ENCODE data around the gene TSPAN5.

TSPAN5 gene

DNA sequence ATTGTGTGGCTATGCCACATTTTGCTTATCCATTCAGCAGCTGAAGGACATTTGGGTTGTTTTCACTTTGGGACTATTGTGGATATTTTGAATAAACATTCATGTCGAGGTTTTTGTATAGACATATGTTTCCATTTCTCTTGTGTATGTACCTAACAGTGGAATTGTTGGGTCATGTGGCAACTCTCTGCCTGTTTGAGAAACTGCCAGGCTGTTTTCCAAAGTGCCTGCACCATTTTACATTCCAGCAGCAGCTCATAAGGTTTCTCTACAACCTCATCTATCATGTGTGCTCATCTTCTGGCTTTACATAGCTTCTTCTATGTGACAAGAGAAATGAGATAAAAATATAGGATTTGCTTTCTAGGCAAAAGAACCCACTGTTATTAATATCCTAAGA is 29.5 kb upstream of the TSPAN5 start (continued):
- TF ChIP-seq ZNF639 (tag by site-specific recombination; IDR thresholded peaks at IDR 0.05), result no peak
- TF ChIP-seq ZFP37 (tag by site-specific recombination; IDR thresholded peaks at IDR 0.05), result no peak
- TF ChIP-seq KLF1 (tag by site-specific recombination; IDR thresholded peaks at IDR 0.05), result no peak
- TF ChIP-seq BCL11A (tag by site-specific recombination; IDR thresholded peaks at IDR 0.05; ENCODE audit: low read depth), result no peak
- no peak for TF ChIP-seq ZNF391 (tag by site-specific recombination; IDR thresholded peaks at IDR 0.05; ENCODE audit: borderline replicate concordance, low read depth)

DNA sequence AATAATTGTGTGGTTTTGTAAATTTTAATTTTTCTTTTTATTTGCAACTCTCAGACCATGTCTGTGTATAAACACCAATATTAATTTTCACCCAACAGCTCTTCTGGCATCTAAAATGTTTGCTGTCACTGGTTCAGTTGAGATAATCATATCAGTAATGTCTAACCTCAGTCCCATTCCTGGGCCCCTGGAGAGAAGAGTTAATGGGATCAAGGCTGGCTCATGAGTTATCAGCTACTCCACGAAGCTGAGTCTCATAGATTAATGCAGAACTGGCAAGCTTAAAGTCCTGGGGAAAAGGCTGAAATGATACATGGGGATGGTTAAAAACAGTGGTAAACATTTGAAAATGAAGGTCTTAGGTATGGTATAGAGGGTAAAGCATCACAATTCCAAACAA is 28.4 kb upstream of the TSPAN5 start:
- Histone ChIP-seq H3K27ac (ENCODE audit: extremely low read depth, low read depth, low read length) (no peak overlapping the region), H3K36me3 (ENCODE audit: control insufficient read depth in 2 of 2, insufficient read depth in 1 of 2, low read length in 2 of 2) (no peaks in the 10 kb centered on the region), H3K9me3 (ENCODE audit: control insufficient read depth, insufficient read depth, low read depth, low read length) (no peaks in the 10 kb centered on the region), H3K4me3 (ENCODE audit: low read depth, low read length) (no peak overlapping the region), H3K4me1 (ENCODE audit: control insufficient read depth, insufficient read depth, low read length) (no peaks in the 10 kb centered on the region)
- CTCF ChIA-PET, result interaction anchor here (0.6 kb wide), 1 partner anchor 219 kb away, joined by 3 read pairs; no protein-coding TSS in a partner anchor
- POLR2A ChIA-PET, result no interaction called here
- no peak for TF ChIP-seq MYNN (tag by site-specific recombination; IDR thresholded peaks at IDR 0.05; ENCODE audit: borderline replicate concordance)
- TF ChIP-seq KLF7 (tag by site-specific recombination; IDR thresholded peaks at IDR 0.05; ENCODE audit: borderline replicate concordance), result no peak
- no peak for TF ChIP-seq ZNF423 (tag by site-specific recombination; IDR thresholded peaks at IDR 0.05)
- no peak for TF ChIP-seq BCL6B (tag by site-specific recombination; IDR thresholded peaks at IDR 0.05)
- no peak for TF ChIP-seq ZNF391 (tag by site-specific recombination; IDR thresholded peaks at IDR 0.05; ENCODE audit: borderline replicate concordance, low read depth)
- no peak for TF ChIP-seq ZNF843 (tag by site-specific recombination; IDR thresholded peaks at IDR 0.05)
- TF ChIP-seq ZNF777 (tag by site-specific recombination; IDR thresholded peaks at IDR 0.05; ENCODE audit: borderline replicate concordance), result no peak

GRCh38 chr4:98686043-98686707 is 27.8 kb upstream of the TSPAN5 start:
- CTCF ChIA-PET, result no interaction called here
- Histone ChIP-seq H3K27ac (ENCODE audit: extremely low read depth, low read depth, low read length) (no peak overlapping the region), H3K36me3 (ENCODE audit: control insufficient read depth in 2 of 2, insufficient read depth in 1 of 2, low read length in 2 of 2) (no peaks in the 10 kb centered on the region), H3K4me1 (ENCODE audit: control insufficient read depth, insufficient read depth, low read length) (no peaks in the 10 kb centered on the region), H3K9me3 (ENCODE audit: control insufficient read depth, insufficient read depth, low read depth, low read length) (no peaks in the 10 kb centered on the region), H3K4me3 (ENCODE audit: low read depth, low read length) (no peak overlapping the region)
- no peak for TF ChIP-seq ZNF184 (tag by site-specific recombination; IDR thresholded peaks at IDR 0.05)
- TF ChIP-seq, protein P1, sequence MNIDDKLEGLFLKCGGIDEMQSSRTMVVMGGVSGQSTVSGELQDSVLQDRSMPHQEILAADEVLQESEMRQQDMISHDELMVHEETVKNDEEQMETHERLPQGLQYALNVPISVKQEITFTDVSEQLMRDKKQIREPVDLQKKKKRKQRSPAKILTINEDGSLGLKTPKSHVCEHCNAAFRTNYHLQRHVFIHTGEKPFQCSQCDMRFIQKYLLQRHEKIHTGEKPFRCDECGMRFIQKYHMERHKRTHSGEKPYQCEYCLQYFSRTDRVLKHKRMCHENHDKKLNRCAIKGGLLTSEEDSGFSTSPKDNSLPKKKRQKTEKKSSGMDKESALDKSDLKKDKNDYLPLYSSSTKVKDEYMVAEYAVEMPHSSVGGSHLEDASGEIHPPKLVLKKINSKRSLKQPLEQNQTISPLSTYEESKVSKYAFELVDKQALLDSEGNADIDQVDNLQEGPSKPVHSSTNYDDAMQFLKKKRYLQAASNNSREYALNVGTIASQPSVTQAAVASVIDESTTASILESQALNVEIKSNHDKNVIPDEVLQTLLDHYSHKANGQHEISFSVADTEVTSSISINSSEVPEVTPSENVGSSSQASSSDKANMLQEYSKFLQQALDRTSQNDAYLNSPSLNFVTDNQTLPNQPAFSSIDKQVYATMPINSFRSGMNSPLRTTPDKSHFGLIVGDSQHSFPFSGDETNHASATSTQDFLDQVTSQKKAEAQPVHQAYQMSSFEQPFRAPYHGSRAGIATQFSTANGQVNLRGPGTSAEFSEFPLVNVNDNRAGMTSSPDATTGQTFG (tag by site-specific recombination; IDR thresholded peaks at IDR 0.05; ENCODE audit: borderline replicate concordance), result no peak
- TF ChIP-seq ZNF157 (tag by site-specific recombination; IDR thresholded peaks at IDR 0.05), result no peak
- no peak for TF ChIP-seq TCF7L2 (IDR thresholded peaks at IDR 0.05; ENCODE audit: borderline replicate concordance, low read depth, low read length)
- no peak for TF ChIP-seq HIC1 (tag by site-specific recombination; IDR thresholded peaks at IDR 0.05)
- TF ChIP-seq ZBTB1 (tag by site-specific recombination; IDR thresholded peaks at IDR 0.05), result no peak
- TF ChIP-seq ZNF626 (tag by site-specific recombination; IDR thresholded peaks at IDR 0.05), result no peak
- POLR2A ChIA-PET, result no interaction called here

Data from HEK293 (cell line).